HG03565 (cell line): ENCODE results near the gene CASK.

Source experiments
- ATAC-seq: cut with Tn5 transposase; IDR thresholded peaks from one replicate; pipeline ENCODE4 v1.9.1; 2021; ENCODE audit warnings: mild to moderate bottlenecking, moderate library complexity; ENCODE audit not compliant: unreplicated experiment

Gene CASK

GRCh38 chrX:41590641-41591040, 332.7 kb downstream of the CASK start:
- ATAC-seq = no peak

- no peak for ATAC-seq
Observed at GRCh38 chrX:41589634-41590270, 333.6 kb downstream of the CASK start.

- no peak for ATAC-seq
Observed at GRCh38 chrX:41588271-41588670, 335.1 kb downstream of the CASK start.

GRCh38 chrX:41580423-41581064, 342.8 kb downstream of the CASK start:
- no peak for ATAC-seq

GRCh38 chrX:41563876-41564275, 359.5 kb downstream of the CASK start:
- ATAC-seq = no peak

GRCh38 chrX:41561045-41561444, 362.3 kb downstream of the CASK start:
- peak; percentile 87 for ATAC-seq

- no peak for ATAC-seq
Observed at GRCh38 chrX:41559235-41560052, 363.9 kb downstream of the CASK start.

GRCh38 chrX:41558531-41558930, 364.8 kb downstream of the CASK start:
- ATAC-seq = no peak

- no peak for ATAC-seq
Observed at GRCh38 chrX:41556958-41557357, 366.4 kb downstream of the CASK start.

GRCh38 chrX:41553688-41554087, 369.7 kb downstream of the CASK start:
- no peak for ATAC-seq

GRCh38 chrX:41548411-41548810, 374.9 kb downstream of the CASK start:
- ATAC-seq = no peak

GRCh38 chrX:41543668-41544067, 379.7 kb downstream of the CASK start:
- ATAC-seq = no peak

GRCh38 chrX:41543025-41543424, 380.3 kb downstream of the CASK start:
- no peak for ATAC-seq

- no peak for ATAC-seq
Observed at GRCh38 chrX:41542536-41542935, 380.8 kb downstream of the CASK start.

GRCh38 chrX:41542135-41542534, 381.2 kb downstream of the CASK start:
- no peak for ATAC-seq

- ATAC-seq = no peak
Observed at GRCh38 chrX:41541386-41541785, 382.0 kb downstream of the CASK start.

GRCh38 chrX:41538707-41539106, 384.6 kb downstream of the CASK start:
- no peak for ATAC-seq

- no peak for ATAC-seq
Observed at GRCh38 chrX:41530085-41530484, 393.3 kb downstream of the CASK start.

GRCh38 chrX:41529221-41529620, 394.1 kb downstream of the CASK start:
- ATAC-seq = no peak

- no peak for ATAC-seq
Observed at GRCh38 chrX:41528784-41529183, 394.6 kb downstream of the CASK start.

GRCh38 chrX:41526925-41527324, 396.4 kb downstream of the CASK start:
- no peak for ATAC-seq

- ATAC-seq = no peak
Observed at GRCh38 chrX:41526271-41526670, 397.1 kb downstream of the CASK start.
